Measurements from ENCODE around the gene ZNF691.

GRCh38 chr1:42851960-42852607 is 5.7 kb downstream of the ZNF691 start:
- no peak for TF ChIP-seq CTCF (conservative IDR thresholded peaks at IDR 0.05; ENCODE audit: low read depth, low read length)
- no peak for TF ChIP-seq EZH2 (IDR thresholded peaks at IDR 0.05; ENCODE audit: borderline replicate concordance, low read depth, low read length, poor library complexity, severe bottlenecking)

Measured in A673 (cell line).